Spleen (tissue), 7 donors: ENCODE data around the gene PGLYRP3.

Experiments
- CTCF ChIP-seq, 11 experiments: fragments of 200-600 bp in 7 of 11; fragments of 450-650 bp in 4 of 11; sonication (generic) in 4 of 11; IDR thresholded peaks in 8 of 11; conservative IDR thresholded peaks in 3 of 11; 1 replicate in 7 of 11; 2 replicates in 4 of 11; pipeline versions ENCODE4 v1.4.0 to v1.8.0; 2016 to 2021; ENCODE audit warnings: antibody characterized with exemption in 11 of 11, inconsistent platforms in 4 of 11, mild to moderate bottlenecking in 1 of 11
- POLR2A ChIP-seq, 3 donors: fragments of 450-650 bp; IDR thresholded peaks; one replicate each; pipeline ENCODE4 v1.5.1; 2017; ENCODE audit warnings: antibody characterized with exemption in 3 of 3, mild to moderate bottlenecking in 1 of 3
- donor health status: DM: no; HTN: no; CAD: no; lungs with moderate emphysema.
- donor health status: DM: no; HTN: no; CAD: no.
- donor health status: DM: no; HTN: no; CAD: no.

GRCh38 chr1:153352523-153352922 lies 39.8 kb upstream of the PGLYRP3 start:
- TF ChIP-seq CTCF (IDR thresholded peaks at IDR 0.05 in 8 of 11, conservative IDR thresholded peaks at IDR 0.05 in 3 of 11), result peak; percentile 78 to 97 (median 91)
- no peak for TF ChIP-seq POLR2A (IDR thresholded peaks at IDR 0.05)
